Lower leg skin (tissue), 4 donors: ENCODE results near the gene ZBTB7C. TPM values are rescaled to one million over a fixed set of nuclear protein-coding genes. Genes with fewer than 3 reads are reported as not detected.

Source experiments
- DNase-seq, 2 donors: peaks; one replicate each; pipeline ENCODE4 v3.0.0-alpha.2; 2019; ENCODE audit warnings: low spot score in 2 of 2
- H3K4me3 ChIP-seq: fragments of 200-600 bp; sonication (generic); 2 replicates; pipeline ENCODE4 v1.5.1; 2017; ENCODE audit warnings: mild to moderate bottlenecking, low read depth; ENCODE audit not compliant: poor library complexity, severe bottlenecking
- CTCF ChIP-seq, 3 donors: fragments of 450-650 bp; IDR thresholded peaks; one replicate each; pipeline ENCODE4 v1.5.1; 2016; ENCODE audit warnings: antibody characterized with exemption in 3 of 3, mild to moderate bottlenecking in 3 of 3, moderate library complexity in 2 of 3
- POLR2A ChIP-seq, 2 donors: fragments of 450-650 bp; IDR thresholded peaks; one replicate each; pipeline ENCODE4 v1.6.1; 2016 to 2017; ENCODE audit warnings: antibody characterized with exemption in 2 of 2, mild to moderate bottlenecking in 1 of 2, moderate library complexity in 1 of 2
- WGBS, 2 donors: methylation state at CpG; one replicate each; pipeline ENCODE4 v1.1.5; 2018; 5-methylcytosine and 5-hydroxymethylcytosine counted together
- intact Hi-C: fragments of 100-400 bp; cut with DNase I; formaldehyde crosslinking; loops from one replicate; pipeline ENCODE4 v1.15.0; 2023; ENCODE audit warnings: low total_unique reads
- total RNA-seq, 4 donors: library from RNA; depleted of rRNA; stranded (reverse); fragments of >200 nt; gene quantifications; one replicate each; pipeline ENCODE4 v1.1.0, GENCODE V29; 2016

The ZBTB7C gene
- total RNA-seq, 4 donors from 2014 or later, result 44.2 to 59.7 (median 50.7) TPM

GRCh38 chr18:48022021-48022420, 387.2 kb downstream of the ZBTB7C start:
- TF ChIP-seq POLR2A (IDR thresholded peaks at IDR 0.05) (no peak), CTCF (IDR thresholded peaks at IDR 0.05) (no peak)
- intact Hi-C loops, result no loop called here
- DNase-seq, result peak in 1 of 2 donors; percentile 43
- 90 to 91% methylated on average over 10 of the region's 10 CpGs for WGBS, 2 donors
- no peak overlapping the region for H3K4me3 ChIP-seq

- intact Hi-C loops, result no loop called here
- TF ChIP-seq POLR2A (IDR thresholded peaks at IDR 0.05) (no peak), CTCF (IDR thresholded peaks at IDR 0.05) (no peak)
- 39 to 44% methylated on average over 4 to 5 of the region's 5 CpGs for WGBS, 2 donors
- no peak overlapping the region for H3K4me3 ChIP-seq
- DNase-seq, result peak in 1 of 2 donors; percentile 68
Measured at GRCh38 chr18:48021273-48021914, 387.8 kb downstream of the ZBTB7C start.

GRCh38 chr18:48020337-48021250, 388.6 kb downstream of the ZBTB7C start:
- DNase-seq, result no peak
- no peak for TF ChIP-seq POLR2A (IDR thresholded peaks at IDR 0.05)
- TF ChIP-seq CTCF (IDR thresholded peaks at IDR 0.05), result no peak
- intact Hi-C loops, result no loop called here
- no peak overlapping the region for H3K4me3 ChIP-seq
- WGBS, 2 donors, result 77 to 79% methylated on average over 8 of the region's 8 CpGs

- 84 to 86% methylated on average over 6 of the region's 6 CpGs for WGBS, 2 donors
- no peak overlapping the region for H3K4me3 ChIP-seq
- no peak for DNase-seq
- intact Hi-C loops, result no loop called here
- TF ChIP-seq CTCF (IDR thresholded peaks at IDR 0.05) (no peak), POLR2A (IDR thresholded peaks at IDR 0.05) (no peak)
Measured at GRCh38 chr18:48019557-48020325, 389.4 kb downstream of the ZBTB7C start.

- DNase-seq, result no peak
- 50 to 56% methylated on average over 3 of the region's 3 CpGs for WGBS, 2 donors
- no peak overlapping the region for H3K4me3 ChIP-seq
- intact Hi-C loops, result no loop called here
- no peak for TF ChIP-seq CTCF (IDR thresholded peaks at IDR 0.05)
- no peak for TF ChIP-seq POLR2A (IDR thresholded peaks at IDR 0.05)
Measured at GRCh38 chr18:48018851-48019250, 390.3 kb downstream of the ZBTB7C start.
